ENCODE data around the gene SUGCT. TPM values are rescaled to one million over a fixed set of nuclear protein-coding genes. Genes with fewer than 3 reads are reported as not detected.
"Not testable (repeated sequence)": the region's sequence is repeated elsewhere in the genome, so short reads cannot be mapped to it uniquely, and the experiment has no call there.

Gene SUGCT
- total RNA-seq, 2 experiments from 2014 or later, result 2.3 to 2.9 TPM

DNA sequence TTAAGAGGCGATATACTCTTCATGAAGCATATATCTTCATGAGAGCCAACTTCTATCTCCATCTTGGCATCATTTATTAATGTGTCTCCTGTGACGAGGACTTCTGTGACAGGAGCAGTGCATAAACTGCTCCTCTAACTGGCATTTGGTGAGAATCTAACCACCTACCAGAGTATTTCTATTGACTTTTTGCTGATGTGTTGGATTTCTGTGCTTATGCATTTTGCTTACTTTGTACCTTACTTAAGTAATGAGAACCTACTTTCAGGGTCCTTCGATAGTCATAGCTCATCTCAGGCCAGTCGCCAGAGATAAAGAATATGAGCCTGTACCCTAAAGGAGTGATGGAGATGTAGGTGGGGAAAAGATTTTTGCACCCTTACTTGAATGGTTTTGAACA lies 265.7 kb downstream of the SUGCT start:
- Mint-ChIP-seq H3K36me3 (peaks cover 4% of the 10 kb centered on the region), H3K27ac (no peak overlapping the region), H3K9me3 (no peaks in the 10 kb centered on the region), H3K27me3 (no peaks in the 10 kb centered on the region), H3K4me3 (no peak overlapping the region), H3K4me1 (no peaks in the 10 kb centered on the region)
- no peak for DNase-seq

GRCh38 chr7:40401406-40401805 lies 266.6 kb downstream of the SUGCT start:
- Mint-ChIP-seq H3K4me3 (no peak overlapping the region), H3K27ac (no peak overlapping the region), H3K9me3 (no peaks in the 10 kb centered on the region), H3K4me1 (no peaks in the 10 kb centered on the region), H3K36me3 (peaks cover 4% of the 10 kb centered on the region), H3K27me3 (no peaks in the 10 kb centered on the region)
- no peak for DNase-seq

DNA sequence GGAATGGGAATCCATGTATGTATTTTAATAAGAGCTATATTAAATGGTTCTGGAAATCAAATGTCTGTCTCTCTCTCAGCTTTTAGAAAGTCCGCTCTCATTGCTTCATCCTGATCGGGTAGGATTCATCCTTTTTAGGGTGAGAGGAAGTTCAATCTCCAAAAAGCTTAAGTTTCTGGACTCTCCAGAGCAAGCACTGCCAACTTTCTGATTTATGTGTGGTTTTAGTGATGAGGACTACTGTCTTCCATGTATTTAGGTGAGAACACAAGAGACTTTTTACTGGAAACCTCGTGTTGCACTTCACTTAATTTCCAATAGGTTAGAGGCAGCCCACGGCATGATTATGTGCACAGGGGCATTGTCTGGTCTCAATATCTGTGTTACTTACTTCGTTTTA lies 267.9 kb downstream of the SUGCT start:
- no peak for DNase-seq
- H3K36me3 Mint-ChIP-seq, result peaks cover 4% of the 10 kb centered on the region

GRCh38 chr7:40403703-40404476 lies 269.1 kb downstream of the SUGCT start:
- Mint-ChIP-seq H3K27me3 (no peaks in the 10 kb centered on the region), H3K36me3 (peaks cover 4% of the 10 kb centered on the region), H3K27ac (no peak overlapping the region), H3K9me3 (no peaks in the 10 kb centered on the region), H3K4me1 (no peaks in the 10 kb centered on the region), H3K4me3 (no peak overlapping the region)
- DNase-seq, result no peak

More for the DNA sequence above, 267.9 kb downstream of the SUGCT start:
- no peaks in the 10 kb centered on the region for H3K27me3 Mint-ChIP-seq
- no peak overlapping the region for H3K4me3 Mint-ChIP-seq
- H3K27ac Mint-ChIP-seq, result no peak overlapping the region
- H3K9me3 Mint-ChIP-seq, result no peaks in the 10 kb centered on the region
- H3K4me1 Mint-ChIP-seq, result no peaks in the 10 kb centered on the region

DNA sequence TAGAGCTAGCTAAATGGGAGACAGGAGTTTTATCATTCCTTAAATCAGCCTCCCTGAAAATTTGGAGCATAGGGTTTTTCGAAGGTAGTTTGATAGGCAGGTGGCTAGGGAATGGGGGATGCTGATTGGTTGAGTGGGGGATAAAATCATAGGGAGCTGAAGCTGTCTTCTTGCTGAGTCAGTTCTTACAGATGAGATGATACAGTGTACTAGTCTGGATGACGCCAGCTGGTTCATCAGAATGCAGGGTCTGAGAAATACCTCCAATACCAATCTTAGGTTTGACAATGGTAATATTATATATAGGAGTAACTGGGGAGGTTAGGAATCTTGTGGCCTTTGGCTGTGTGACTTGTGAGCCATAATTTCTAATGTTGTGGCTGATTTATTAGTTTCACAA lies 271.2 kb downstream of the SUGCT start:
- Mint-ChIP-seq H3K4me1 (no peaks in the 10 kb centered on the region), H3K27ac (no peak overlapping the region), H3K27me3 (no peaks in the 10 kb centered on the region)

DNA sequence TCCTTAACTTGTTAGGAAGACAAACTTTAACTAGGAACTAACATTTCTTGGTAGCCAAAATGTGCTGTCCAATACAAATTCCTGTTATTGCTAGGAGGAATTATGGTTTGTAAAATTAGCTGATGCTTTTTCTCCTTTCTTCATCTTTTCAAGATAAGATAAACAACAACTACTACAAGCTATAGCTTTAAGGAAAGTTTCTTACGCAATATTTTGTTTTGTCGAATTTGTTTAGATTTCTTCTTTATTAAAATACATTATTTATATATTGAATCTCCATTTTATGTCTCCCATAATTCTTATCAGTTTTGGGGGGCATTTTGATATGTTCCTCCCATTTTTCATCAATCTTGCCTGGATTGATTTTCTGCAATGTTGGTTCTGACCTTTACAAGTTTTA lies 277.5 kb downstream of the SUGCT start:
- Mint-ChIP-seq H3K27me3 (no peaks in the 10 kb centered on the region), H3K9me3 (peaks cover 1% of the 10 kb centered on the region), H3K4me3 (no peak overlapping the region)

More for the DNA sequence above, 271.2 kb downstream of the SUGCT start:
- no peaks in the 10 kb centered on the region for H3K9me3 Mint-ChIP-seq
- no peak for DNase-seq
- H3K4me3 Mint-ChIP-seq, result no peak overlapping the region
- H3K36me3 Mint-ChIP-seq, result peaks cover 4% of the 10 kb centered on the region

GRCh38 chr7:40414704-40415103 lies 279.9 kb downstream of the SUGCT start:
- not testable (repeated sequence) for H3K27ac Mint-ChIP-seq, H3K9me3 Mint-ChIP-seq, H3K4me3 Mint-ChIP-seq, H3K4me1 Mint-ChIP-seq, H3K27me3 Mint-ChIP-seq, H3K36me3 Mint-ChIP-seq, DNase-seq

More for the DNA sequence above, 277.5 kb downstream of the SUGCT start:
- DNase-seq, result no peak
- no peaks in the 10 kb centered on the region for H3K4me1 Mint-ChIP-seq
- no peaks in the 10 kb centered on the region for H3K36me3 Mint-ChIP-seq
- H3K27ac Mint-ChIP-seq, result no peak overlapping the region

DNA sequence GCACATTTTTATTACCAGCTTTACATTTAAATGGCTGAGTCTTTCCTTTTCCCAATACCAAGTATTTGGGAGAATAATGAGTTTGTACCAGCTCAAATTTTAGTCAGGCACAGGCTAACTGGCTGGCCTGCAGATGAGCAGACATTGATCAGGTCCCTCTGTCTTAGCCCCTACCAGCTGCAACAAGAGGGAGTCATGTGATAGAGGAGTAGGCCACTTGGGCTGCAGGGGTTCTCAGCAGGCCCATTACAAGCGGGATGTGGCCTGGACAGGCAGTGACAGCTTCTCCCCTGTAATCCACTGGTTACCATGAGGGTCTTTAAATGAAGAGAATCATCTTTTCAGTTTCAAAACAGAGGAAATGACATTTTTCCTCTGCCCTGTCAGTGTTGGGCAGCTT lies 283.6 kb downstream of the SUGCT start:
- Mint-ChIP-seq H3K4me1 (peaks cover 2% of the 10 kb centered on the region), H3K4me3 (no peak overlapping the region), H3K9me3 (no peaks in the 10 kb centered on the region), H3K36me3 (no peaks in the 10 kb centered on the region), H3K27ac (no peak overlapping the region), H3K27me3 (no peaks in the 10 kb centered on the region)
- DNase-seq, result no peak

GRCh38 chr7:40418983-40419382 lies 284.2 kb downstream of the SUGCT start:
- Mint-ChIP-seq H3K36me3 (no peaks in the 10 kb centered on the region), H3K27me3 (no peaks in the 10 kb centered on the region), H3K4me1 (peaks cover 2% of the 10 kb centered on the region), H3K27ac (no peak overlapping the region), H3K4me3 (no peak overlapping the region), H3K9me3 (no peaks in the 10 kb centered on the region)
- no peak for DNase-seq

- Mint-ChIP-seq H3K9me3 (no peaks in the 10 kb centered on the region), H3K27ac (no peak overlapping the region), H3K36me3 (no peaks in the 10 kb centered on the region), H3K4me3 (no peak overlapping the region), H3K27me3 (no peaks in the 10 kb centered on the region), H3K4me1 (peaks cover 2% of the 10 kb centered on the region)
- DNase-seq, result no peak
Observed at GRCh38 chr7:40419806-40420205, 285.0 kb downstream of the SUGCT start.

DNA sequence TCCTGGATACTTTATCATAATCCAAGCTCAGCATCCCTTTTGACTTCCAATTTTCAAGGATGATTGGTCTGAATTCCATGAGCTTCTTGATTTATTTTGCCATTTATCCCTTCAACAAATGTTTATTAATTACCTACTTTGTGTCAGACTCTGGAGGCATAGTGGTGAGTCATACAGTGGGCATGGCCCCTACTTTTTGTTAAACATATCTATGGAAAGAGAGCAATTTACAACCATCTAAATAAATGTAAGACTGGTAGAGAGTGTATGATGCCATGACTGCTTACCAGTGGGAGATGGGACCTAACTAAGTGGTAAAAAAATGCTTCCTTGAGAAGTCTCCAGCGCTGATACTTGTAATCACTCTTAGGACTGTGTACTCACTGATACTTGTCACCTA lies 286.6 kb downstream of the SUGCT start:
- no peak for DNase-seq
- Mint-ChIP-seq H3K4me1 (peaks cover 2% of the 10 kb centered on the region), H3K27me3 (no peaks in the 10 kb centered on the region), H3K9me3 (no peaks in the 10 kb centered on the region), H3K36me3 (no peaks in the 10 kb centered on the region), H3K27ac (no peak overlapping the region), H3K4me3 (no peak overlapping the region)

GRCh38 chr7:40425696-40426095 lies 290.9 kb downstream of the SUGCT start:
- Mint-ChIP-seq H3K36me3 (no peaks in the 10 kb centered on the region), H3K27ac (no peak overlapping the region), H3K4me1 (no peaks in the 10 kb centered on the region), H3K9me3 (no peaks in the 10 kb centered on the region), H3K4me3 (no peak overlapping the region), H3K27me3 (no peaks in the 10 kb centered on the region)
- DNase-seq, result no peak

- Mint-ChIP-seq H3K27ac (no peak overlapping the region), H3K27me3 (no peaks in the 10 kb centered on the region), H3K9me3 (peaks cover 8% of the 10 kb centered on the region), H3K4me1 (no peaks in the 10 kb centered on the region), H3K36me3 (peaks cover 5% of the 10 kb centered on the region), H3K4me3 (no peak overlapping the region)
- no peak for DNase-seq
Observed at GRCh38 chr7:40428421-40428820, 293.6 kb downstream of the SUGCT start.

DNA sequence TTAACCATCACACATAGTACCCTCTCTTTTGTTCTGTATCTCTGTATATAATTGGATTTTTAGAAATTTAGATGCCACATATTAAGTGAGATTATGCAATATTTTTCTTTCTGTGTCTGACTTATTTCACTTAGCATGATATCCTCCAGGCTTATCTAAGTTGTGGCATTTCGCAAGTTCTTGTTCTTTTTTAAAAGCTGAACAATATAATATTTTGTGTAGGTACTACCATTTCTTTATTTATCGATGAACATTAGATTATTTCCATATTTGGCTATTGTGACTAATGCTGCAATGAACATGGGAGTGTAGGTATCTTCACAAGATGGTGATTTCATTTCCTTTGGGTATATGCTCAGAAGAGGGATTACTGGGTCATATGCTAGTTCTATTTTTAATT lies 295.0 kb downstream of the SUGCT start:
- peaks cover 8% of the 10 kb centered on the region for H3K9me3 Mint-ChIP-seq
- no peak overlapping the region for H3K4me3 Mint-ChIP-seq
- H3K4me1 Mint-ChIP-seq, result no peaks in the 10 kb centered on the region
- peaks cover 5% of the 10 kb centered on the region for H3K36me3 Mint-ChIP-seq
- DNase-seq, result no peak
- H3K27me3 Mint-ChIP-seq, result no peaks in the 10 kb centered on the region
- no peak overlapping the region for H3K27ac Mint-ChIP-seq

- peaks cover 8% of the 10 kb centered on the region for H3K9me3 Mint-ChIP-seq
- H3K4me3 Mint-ChIP-seq, result no peak overlapping the region
- peaks cover 5% of the 10 kb centered on the region for H3K36me3 Mint-ChIP-seq
- no peaks in the 10 kb centered on the region for H3K27me3 Mint-ChIP-seq
- no peak for DNase-seq
- no peaks in the 10 kb centered on the region for H3K4me1 Mint-ChIP-seq
- no peak overlapping the region for H3K27ac Mint-ChIP-seq
Observed at GRCh38 chr7:40432046-40432445, 297.2 kb downstream of the SUGCT start.

DNA sequence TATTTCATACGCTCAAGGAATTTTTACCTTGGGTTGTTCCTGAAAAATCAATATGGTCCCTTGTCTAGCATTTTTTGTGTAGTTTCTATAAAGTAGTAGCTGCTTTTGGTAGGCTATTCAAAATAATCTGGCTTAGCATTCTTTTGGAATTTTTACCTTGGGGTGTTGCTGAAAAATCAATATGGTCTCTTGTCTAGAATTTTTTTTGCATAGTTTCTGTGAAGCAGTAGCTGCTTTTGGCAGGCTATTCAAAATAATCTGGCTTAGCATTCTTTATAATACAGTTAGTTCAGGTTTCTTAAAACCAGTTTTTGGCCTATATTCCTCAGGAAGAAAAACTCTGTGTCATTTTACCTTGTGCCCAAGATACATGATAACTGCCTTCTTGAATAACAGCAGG lies 301.9 kb downstream of the SUGCT start:
- no peak for DNase-seq
- Mint-ChIP-seq H3K36me3 (peaks cover 7% of the 10 kb centered on the region), H3K9me3 (peaks cover 16% of the 10 kb centered on the region), H3K4me3 (no peak overlapping the region), H3K27me3 (no peaks in the 10 kb centered on the region), H3K4me1 (no peaks in the 10 kb centered on the region), H3K27ac (no peak overlapping the region)
